GM18520 (cell line): ENCODE measurements around the gene CHCT1.
"Not testable (repeated sequence)": the region's sequence is repeated elsewhere in the genome, so short reads cannot be mapped to it uniquely, and the experiment has no call there.

Experiments used
- ATAC-seq: cut with Tn5 transposase; IDR thresholded peaks from one replicate; pipeline ENCODE4 v1.9.1; 2021; ENCODE audit not compliant: unreplicated experiment

Gene CHCT1

GRCh38 chr17:60422162-60422665, at the start of gene CHCT1:
Gene CHCT1, plus strand, starts transcription at chr17:60422489. Its CDS starts 104 bp downstream, at chr17:60422593.
- no peak for ATAC-seq

- ATAC-seq, result no peak
Observed at GRCh38 chr17:60372790-60373483, 49.4 kb upstream of the CHCT1 start.

- not testable (repeated sequence) for ATAC-seq
Observed at GRCh38 chr17:60378187-60378586, 44.1 kb upstream of the CHCT1 start.

- ATAC-seq, result not testable (repeated sequence)
Observed at GRCh38 chr17:60379461-60379860, 42.8 kb upstream of the CHCT1 start.

GRCh38 chr17:60381958-60382357, 40.3 kb upstream of the CHCT1 start:
- no peak for ATAC-seq

- ATAC-seq, result no peak
Observed at GRCh38 chr17:60383379-60383778, 38.9 kb upstream of the CHCT1 start.

GRCh38 chr17:60384921-60385320, 37.4 kb upstream of the CHCT1 start:
- not testable (repeated sequence) for ATAC-seq

GRCh38 chr17:60386147-60387058, 35.9 kb upstream of the CHCT1 start:
- ATAC-seq, result no peak

- ATAC-seq, result no peak
Observed at GRCh38 chr17:60387666-60388065, 34.6 kb upstream of the CHCT1 start.

- no peak for ATAC-seq
Observed at GRCh38 chr17:60388742-60389141, 33.5 kb upstream of the CHCT1 start.

- no peak for ATAC-seq
Observed at GRCh38 chr17:60390186-60390585, 32.1 kb upstream of the CHCT1 start.

- no peak for ATAC-seq
Observed at GRCh38 chr17:60390925-60391470, 31.3 kb upstream of the CHCT1 start.

GRCh38 chr17:60391471-60392041, 30.7 kb upstream of the CHCT1 start:
- ATAC-seq, result no peak

- ATAC-seq, result peak; percentile 93
Observed at GRCh38 chr17:60392042-60392844, 30.0 kb upstream of the CHCT1 start, which contains the start of gene USP32. Gene USP32, minus strand, starts transcription at chr17:60392133. Its CDS starts 194 bp downstream, at chr17:60391939.

- no peak for ATAC-seq
Observed at GRCh38 chr17:60392845-60393702, 29.2 kb upstream of the CHCT1 start.

GRCh38 chr17:60393840-60394723, 28.2 kb upstream of the CHCT1 start:
- no peak for ATAC-seq

- ATAC-seq, result no peak
Observed at GRCh38 chr17:60395508-60396065, 26.7 kb upstream of the CHCT1 start.

GRCh38 chr17:60396412-60396811, 25.9 kb upstream of the CHCT1 start:
- no peak for ATAC-seq
